Measurements from ENCODE around the gene ANAPC4. TPM values are rescaled to one million over a fixed set of nuclear protein-coding genes. Genes with fewer than 3 reads are reported as not detected.

Gene ANAPC4
- total RNA-seq, 6 donors from 2014 or later: 20.8 to 78.2 (median 27.2) TPM

DNA sequence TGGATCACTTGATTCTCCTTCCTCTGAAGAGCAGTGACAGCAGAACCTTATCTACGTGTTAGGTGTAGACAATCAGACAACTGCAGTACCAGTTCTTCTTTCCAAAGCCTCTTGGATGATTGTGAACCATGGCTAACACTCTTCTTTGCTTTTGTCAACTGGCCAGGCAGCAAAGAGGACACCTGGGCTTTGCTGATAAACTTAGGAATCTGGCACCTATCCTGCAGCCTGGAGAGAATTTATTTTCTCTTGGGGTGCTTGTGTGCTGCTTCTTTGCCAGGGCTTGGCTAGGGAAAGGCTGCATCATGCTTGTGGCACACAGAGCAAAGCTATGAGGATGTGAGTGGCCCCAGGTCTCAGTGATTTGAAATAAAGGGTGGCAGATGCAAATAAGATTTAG is 77.4 kb downstream of the ANAPC4 start:
- ATAC-seq (ENCODE audit: low FRiP score in 2 of 2) (no peak), DNase-seq (no peak)
- 44 to 60% methylated on average over 1 of the region's 1 CpG for WGBS, 2 donors
- no peaks in the 10 kb centered on the region for H3K36me3 ChIP-seq
- no peak for TF ChIP-seq EP300 (IDR thresholded peaks at IDR 0.05)
- TF ChIP-seq POLR2AphosphoS5 (IDR thresholded peaks at IDR 0.05): no peak
- TF ChIP-seq, protein P1, sequence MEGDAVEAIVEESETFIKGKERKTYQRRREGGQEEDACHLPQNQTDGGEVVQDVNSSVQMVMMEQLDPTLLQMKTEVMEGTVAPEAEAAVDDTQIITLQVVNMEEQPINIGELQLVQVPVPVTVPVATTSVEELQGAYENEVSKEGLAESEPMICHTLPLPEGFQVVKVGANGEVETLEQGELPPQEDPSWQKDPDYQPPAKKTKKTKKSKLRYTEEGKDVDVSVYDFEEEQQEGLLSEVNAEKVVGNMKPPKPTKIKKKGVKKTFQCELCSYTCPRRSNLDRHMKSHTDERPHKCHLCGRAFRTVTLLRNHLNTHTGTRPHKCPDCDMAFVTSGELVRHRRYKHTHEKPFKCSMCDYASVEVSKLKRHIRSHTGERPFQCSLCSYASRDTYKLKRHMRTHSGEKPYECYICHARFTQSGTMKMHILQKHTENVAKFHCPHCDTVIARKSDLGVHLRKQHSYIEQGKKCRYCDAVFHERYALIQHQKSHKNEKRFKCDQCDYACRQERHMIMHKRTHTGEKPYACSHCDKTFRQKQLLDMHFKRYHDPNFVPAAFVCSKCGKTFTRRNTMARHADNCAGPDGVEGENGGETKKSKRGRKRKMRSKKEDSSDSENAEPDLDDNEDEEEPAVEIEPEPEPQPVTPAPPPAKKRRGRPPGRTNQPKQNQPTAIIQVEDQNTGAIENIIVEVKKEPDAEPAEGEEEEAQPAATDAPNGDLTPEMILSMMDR (IDR thresholded peaks at IDR 0.05): no peak
- no peak for TF ChIP-seq POLR2A (IDR thresholded peaks at IDR 0.05)
- H3K4me3 ChIP-seq: no peak overlapping the region
- no peaks in the 10 kb centered on the region for H3K9me3 ChIP-seq
- peaks cover 0 to 10% (median 6%) of the 10 kb centered on the region in 4 donors for H3K4me1 ChIP-seq
- no peaks in the 10 kb centered on the region for H3K27me3 ChIP-seq
- no peak overlapping the region for H3K27ac ChIP-seq

- peaks cover 0 to 7% (median 6%) of the 10 kb centered on the region in 4 donors for H3K4me1 ChIP-seq
- ATAC-seq (ENCODE audit: low FRiP score in 2 of 2) (no peak), DNase-seq (no peak)
- H3K27ac ChIP-seq: no peak overlapping the region
- WGBS, 2 donors: 39 to 47% methylated on average over 3 of the region's 3 CpGs
- no peaks in the 10 kb centered on the region for H3K27me3 ChIP-seq
- H3K9me3 ChIP-seq: no peaks in the 10 kb centered on the region
- no peaks in the 10 kb centered on the region for H3K36me3 ChIP-seq
- H3K4me3 ChIP-seq: no peak overlapping the region
- TF ChIP-seq POLR2A (IDR thresholded peaks at IDR 0.05) (no peak), POLR2AphosphoS5 (IDR thresholded peaks at IDR 0.05) (no peak), EP300 (IDR thresholded peaks at IDR 0.05) (no peak)
- TF ChIP-seq, protein P1 (IDR thresholded peaks at IDR 0.05): no peak
Measured at GRCh38 chr4:25457053-25457715, 80.1 kb downstream of the ANAPC4 start.

DNA sequence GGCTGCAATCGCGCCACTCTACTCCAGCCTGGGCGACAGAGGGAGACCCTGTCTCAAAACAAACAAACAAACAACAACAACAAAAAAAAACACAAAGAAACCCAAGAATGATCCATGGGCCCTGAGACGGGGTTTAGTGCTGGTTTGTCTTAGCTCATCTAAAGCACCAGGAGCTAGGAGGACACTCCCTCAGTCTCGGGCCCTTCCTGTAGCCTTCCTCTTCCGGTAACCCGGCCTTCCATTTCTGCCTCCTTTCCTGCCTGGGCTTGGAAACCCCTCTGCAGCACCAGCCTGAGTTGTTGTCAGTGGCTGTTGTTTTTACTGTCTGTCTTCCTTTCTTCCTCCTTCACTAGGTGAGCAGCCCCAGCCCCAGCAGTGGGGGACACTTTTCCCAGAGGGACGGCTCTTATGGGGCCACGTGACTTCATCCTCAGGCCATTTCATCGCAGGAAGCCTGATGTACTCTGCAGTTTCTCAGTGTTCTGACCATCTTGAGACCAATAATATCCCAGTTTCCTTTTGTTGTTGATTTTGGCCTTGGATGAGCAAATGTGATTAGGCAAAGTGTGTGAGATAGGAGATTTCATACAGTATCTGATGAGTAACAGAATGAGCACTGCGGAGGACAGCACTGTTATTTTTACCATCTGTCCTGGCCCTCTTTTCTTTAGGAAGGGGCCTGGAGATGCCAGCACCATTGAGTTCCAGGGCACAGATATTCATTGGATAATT is 90.1 kb downstream of the ANAPC4 start:
- 78 to 84% methylated on average over 11 of the region's 11 CpGs for WGBS, 2 donors
- Histone ChIP-seq H3K9me3 (peaks cover 0 to 4% (median 0%) of the 10 kb centered on the region in 4 donors), H3K36me3 (no peaks in the 10 kb centered on the region), H3K27me3 (no peaks in the 10 kb centered on the region), H3K4me1 (no peaks in the 10 kb centered on the region), H3K4me3 (no peak overlapping the region), H3K27ac (no peak overlapping the region)
- no peak for ATAC-seq (ENCODE audit: low FRiP score in 2 of 2)
- DNase-seq: no peak
- TF ChIP-seq POLR2A (IDR thresholded peaks at IDR 0.05): no peak
- TF ChIP-seq POLR2AphosphoS5 (IDR thresholded peaks at IDR 0.05): no peak
- TF ChIP-seq, protein P1 (IDR thresholded peaks at IDR 0.05): no peak
- TF ChIP-seq EP300 (IDR thresholded peaks at IDR 0.05): no peak

- Histone ChIP-seq H3K27me3 (no peaks in the 10 kb centered on the region), H3K4me1 (no peaks in the 10 kb centered on the region), H3K36me3 (no peaks in the 10 kb centered on the region), H3K27ac (no peak overlapping the region), H3K4me3 (no peak overlapping the region), H3K9me3 (peaks cover 0 to 4% (median 0%) of the 10 kb centered on the region in 4 donors)
- WGBS, 2 donors: 87 to 88% methylated on average over 5 of the region's 5 CpGs
- DNase-seq (no peak), ATAC-seq (ENCODE audit: low FRiP score in 2 of 2) (no peak)
- no peak for TF ChIP-seq POLR2AphosphoS5 (IDR thresholded peaks at IDR 0.05)
- no peak for TF ChIP-seq EP300 (IDR thresholded peaks at IDR 0.05)
- TF ChIP-seq, protein P1 (IDR thresholded peaks at IDR 0.05): no peak
- TF ChIP-seq POLR2A (IDR thresholded peaks at IDR 0.05): no peak
Measured at GRCh38 chr4:25467843-25468242, 90.8 kb downstream of the ANAPC4 start.

Other genes starting within 250 kb of the ANAPC4 start
- 10 to 100 TPM in 3 of 6 donors, 1 to 10 TPM in 3; 4.9 to 19.3 (median 8.9) TPM for gene SEPSECS, start 216.8 kb upstream of the ANAPC4 start, total RNA-seq
- 10 to 100 TPM; 17.7 to 54.8 (median 23.7) TPM for gene PI4K2B, start 143.2 kb upstream of the ANAPC4 start, total RNA-seq
- 10 to 100 TPM in 3 of 6 donors, 1 to 10 TPM in 3; 7.0 to 41.9 (median 10.6) TPM for gene ZCCHC4, start 64.5 kb upstream of the ANAPC4 start, total RNA-seq

Measured in upper lobe of left lung (tissue), 6 donors.